Sigmoid colon (tissue), 7 donors: Measurements from ENCODE around the gene USHBP1. TPM values are rescaled to one million over a fixed set of nuclear protein-coding genes. Genes with fewer than 3 reads are reported as not detected.

Experiments
- DNase-seq: peaks from one replicate; pipeline ENCODE4 v3.0.0-alpha.2; 2019
- H3K27ac ChIP-seq, 4 donors: fragments of 200-600 bp; sonication (generic); one replicate each; pipeline ENCODE4 v1.5.1; 2016 to 2019; ENCODE audit warnings: mild to moderate bottlenecking in 1 of 4
- H3K27me3 ChIP-seq, 3 donors: fragments of 200-600 bp; sonication (generic); one replicate each; pipeline ENCODE4 v1.5.1; 2019; ENCODE audit warnings: mild to moderate bottlenecking in 1 of 3
- H3K36me3 ChIP-seq, 4 donors: fragments of 200-600 bp; sonication (generic); one replicate each; pipeline ENCODE4 v1.5.1; 2016 to 2019
- H3K4me1 ChIP-seq, 4 donors: fragments of 200-600 bp; sonication (generic); one replicate each; pipeline ENCODE4 v1.5.1; 2017 to 2019
- H3K4me3 ChIP-seq, 4 donors: fragments of 200-600 bp; sonication (generic); one replicate each; pipeline ENCODE4 v1.5.1; 2017 to 2019; ENCODE audit warnings: mild to moderate bottlenecking in 2 of 4, moderate library complexity in 1 of 4
- H3K9me3 ChIP-seq, 4 donors: fragments of 200-600 bp in 3 of 4; sonication (generic) in 3 of 4; one replicate each; pipeline versions ENCODE4 v1.5.1 to v1.6.1; 2013 to 2019
- EP300 ChIP-seq, 4 donors: sonication (generic); formaldehyde crosslinking; IDR thresholded peaks; one replicate each; pipeline ENCODE4 v1.6.1; 2017; ENCODE audit warnings: antibody characterized with exemption in 4 of 4
- POLR2A ChIP-seq, 2 donors: fragments of 450-650 bp; IDR thresholded peaks; one replicate each; pipeline ENCODE4 v1.6.1; 2016; ENCODE audit warnings: antibody characterized with exemption in 2 of 2, mild to moderate bottlenecking in 2 of 2, moderate library complexity in 2 of 2
- POLR2AphosphoS5 ChIP-seq, 4 donors: sonication (generic); formaldehyde crosslinking; IDR thresholded peaks; one replicate each; pipeline ENCODE4 v1.6.1; 2017; ENCODE audit warnings: antibody characterized with exemption in 4 of 4
- WGBS, 2 donors: extraction: QIAGEN DNeasy Blood & Tissue Kit; methylation state at CpG; one replicate each; pipeline ENCODE4 v1.1.7; 2013; 5-methylcytosine and 5-hydroxymethylcytosine counted together
- intact Hi-C: fragments of 100-400 bp; cut with DNase I; formaldehyde crosslinking; loops from one replicate; pipeline ENCODE4 v1.15.1; 2023
- polyA plus RNA-seq, 3 donors: library from polyadenylated mRNA; stranded (reverse); fragments of 200-250 nt; gene quantifications; one replicate each; pipeline ENCODE4 v1.2.3, GENCODE V29; 2013
- total RNA-seq, 4 donors: library from RNA; depleted of rRNA; stranded (reverse); fragments of >200 nt; gene quantifications; one replicate each; pipeline ENCODE4 v1.1.0, GENCODE V29; 2016
- TF ChIP-seq, protein P1 (sequence below), 4 experiments: fragments of 450-650 bp in 3 of 4; fragments of 200-600 bp in 1 of 4; IDR thresholded peaks; one replicate each; pipeline ENCODE4 v1.5.1; 2016 to 2019; ENCODE audit warnings: antibody characterized with exemption in 4 of 4, mild to moderate bottlenecking in 3 of 4, moderate library complexity in 2 of 4
- donor health status: healthy with polysubstance abuse.
- donor health status: Bipolar disorder and iron deficiency.
- donor health status: healthy.

Gene USHBP1
- total and polyA plus RNA-seq, 7 donors, result 0.23 to 18.6 (median 2.1) TPM

DNA sequence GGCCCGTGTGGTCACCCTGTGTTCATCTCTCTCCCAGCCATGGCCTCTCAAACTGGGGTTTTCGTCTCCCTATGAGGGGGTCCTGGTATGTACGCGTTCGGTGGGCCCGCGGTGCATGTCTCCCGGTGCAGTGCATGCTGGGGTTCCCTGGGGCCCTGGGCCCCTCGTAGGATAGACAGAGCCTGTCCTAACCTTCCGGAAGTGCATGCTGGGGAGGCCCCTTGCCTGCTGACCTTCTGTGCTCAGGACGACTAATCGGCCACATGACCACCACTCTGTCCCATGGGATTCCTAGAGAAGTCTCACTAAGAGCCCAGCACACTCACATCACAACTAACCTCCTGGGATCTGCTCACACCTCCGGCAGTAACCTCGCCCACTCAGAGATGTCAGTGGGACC is 54.2 kb downstream of the USHBP1 start:
- Histone ChIP-seq H3K4me3 (no peak overlapping the region), H3K36me3 (peaks cover 10 to 73% (median 36%) of the 10 kb centered on the region in 4 donors), H3K27ac (no peak overlapping the region), H3K27me3 (no peaks in the 10 kb centered on the region), H3K4me1 (peaks cover 0 to 8% (median 6%) of the 10 kb centered on the region in 4 donors), H3K9me3 (no peaks in the 10 kb centered on the region)
- 92 to 94% methylated on average over 14 of the region's 14 CpGs for WGBS, 2 donors
- intact Hi-C loops, result no loop called here
- no peak for DNase-seq
- TF ChIP-seq POLR2AphosphoS5 (IDR thresholded peaks at IDR 0.05) (no peak), POLR2A (IDR thresholded peaks at IDR 0.05) (no peak), EP300 (IDR thresholded peaks at IDR 0.05) (no peak)
- TF ChIP-seq, protein P1, sequence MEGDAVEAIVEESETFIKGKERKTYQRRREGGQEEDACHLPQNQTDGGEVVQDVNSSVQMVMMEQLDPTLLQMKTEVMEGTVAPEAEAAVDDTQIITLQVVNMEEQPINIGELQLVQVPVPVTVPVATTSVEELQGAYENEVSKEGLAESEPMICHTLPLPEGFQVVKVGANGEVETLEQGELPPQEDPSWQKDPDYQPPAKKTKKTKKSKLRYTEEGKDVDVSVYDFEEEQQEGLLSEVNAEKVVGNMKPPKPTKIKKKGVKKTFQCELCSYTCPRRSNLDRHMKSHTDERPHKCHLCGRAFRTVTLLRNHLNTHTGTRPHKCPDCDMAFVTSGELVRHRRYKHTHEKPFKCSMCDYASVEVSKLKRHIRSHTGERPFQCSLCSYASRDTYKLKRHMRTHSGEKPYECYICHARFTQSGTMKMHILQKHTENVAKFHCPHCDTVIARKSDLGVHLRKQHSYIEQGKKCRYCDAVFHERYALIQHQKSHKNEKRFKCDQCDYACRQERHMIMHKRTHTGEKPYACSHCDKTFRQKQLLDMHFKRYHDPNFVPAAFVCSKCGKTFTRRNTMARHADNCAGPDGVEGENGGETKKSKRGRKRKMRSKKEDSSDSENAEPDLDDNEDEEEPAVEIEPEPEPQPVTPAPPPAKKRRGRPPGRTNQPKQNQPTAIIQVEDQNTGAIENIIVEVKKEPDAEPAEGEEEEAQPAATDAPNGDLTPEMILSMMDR (IDR thresholded peaks at IDR 0.05), result no peak

DNA sequence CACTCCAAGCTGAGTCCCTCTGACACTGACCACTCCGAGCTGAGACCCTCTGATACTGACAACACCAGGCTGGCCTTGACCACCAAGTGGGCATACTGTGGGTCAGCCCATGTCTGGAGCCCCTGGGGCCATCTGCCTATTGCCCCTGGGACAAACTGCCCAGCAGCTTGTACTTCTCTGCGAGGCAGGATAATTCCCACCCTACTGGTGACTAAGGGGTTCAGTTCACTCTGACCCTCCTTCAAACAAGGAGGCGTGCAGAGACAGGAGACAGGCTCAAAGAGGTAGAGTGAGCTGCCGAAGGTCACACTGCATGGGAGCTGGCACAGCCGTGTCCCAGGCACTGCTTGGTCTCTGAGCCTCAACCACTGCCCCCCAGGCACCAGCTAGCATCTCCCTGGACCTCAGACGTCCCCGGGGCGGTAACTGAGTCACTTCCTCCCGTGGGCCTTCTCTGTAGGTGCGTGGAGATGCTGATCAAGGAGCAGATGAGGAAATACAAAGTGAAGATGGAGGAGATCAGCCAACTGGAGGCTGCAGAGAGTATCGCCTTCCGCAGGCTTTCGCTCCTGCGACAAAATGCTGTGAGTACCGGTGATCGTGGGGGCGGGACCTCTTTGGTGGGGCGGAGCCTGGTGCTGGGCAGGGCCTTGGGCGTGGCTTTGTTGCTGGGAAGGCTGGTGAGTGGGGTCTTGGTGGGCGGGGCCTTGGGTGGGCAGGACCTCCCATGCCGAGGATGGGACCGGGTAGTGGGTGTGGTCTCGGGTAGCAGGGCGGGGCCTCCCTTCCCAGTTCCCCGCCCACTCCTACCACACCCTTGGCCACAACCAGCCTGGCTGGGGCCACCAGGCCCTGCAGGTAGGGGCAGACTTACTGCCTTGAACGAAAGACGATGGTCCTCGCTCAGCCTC is 55.2 kb downstream of the USHBP1 start:
- 79 to 80% methylated on average over 28 of the region's 28 CpGs for WGBS, 2 donors
- H3K36me3 ChIP-seq, result peaks cover 10 to 78% (median 38%) of the 10 kb centered on the region in 4 donors
- intact Hi-C loops, result no loop called here
- H3K9me3 ChIP-seq, result no peaks in the 10 kb centered on the region
- DNase-seq, result no peak
- H3K4me1 ChIP-seq, result peaks cover 0 to 2% (median under 1%) of the 10 kb centered on the region in 4 donors
- H3K27me3 ChIP-seq, result no peaks in the 10 kb centered on the region
- TF ChIP-seq POLR2AphosphoS5 (IDR thresholded peaks at IDR 0.05), result no peak
- no peak for TF ChIP-seq EP300 (IDR thresholded peaks at IDR 0.05)
- TF ChIP-seq POLR2A (IDR thresholded peaks at IDR 0.05), result no peak
- TF ChIP-seq, protein P1 (IDR thresholded peaks at IDR 0.05), result no peak
- H3K27ac ChIP-seq, result no peak overlapping the region
- no peak overlapping the region for H3K4me3 ChIP-seq

DNA sequence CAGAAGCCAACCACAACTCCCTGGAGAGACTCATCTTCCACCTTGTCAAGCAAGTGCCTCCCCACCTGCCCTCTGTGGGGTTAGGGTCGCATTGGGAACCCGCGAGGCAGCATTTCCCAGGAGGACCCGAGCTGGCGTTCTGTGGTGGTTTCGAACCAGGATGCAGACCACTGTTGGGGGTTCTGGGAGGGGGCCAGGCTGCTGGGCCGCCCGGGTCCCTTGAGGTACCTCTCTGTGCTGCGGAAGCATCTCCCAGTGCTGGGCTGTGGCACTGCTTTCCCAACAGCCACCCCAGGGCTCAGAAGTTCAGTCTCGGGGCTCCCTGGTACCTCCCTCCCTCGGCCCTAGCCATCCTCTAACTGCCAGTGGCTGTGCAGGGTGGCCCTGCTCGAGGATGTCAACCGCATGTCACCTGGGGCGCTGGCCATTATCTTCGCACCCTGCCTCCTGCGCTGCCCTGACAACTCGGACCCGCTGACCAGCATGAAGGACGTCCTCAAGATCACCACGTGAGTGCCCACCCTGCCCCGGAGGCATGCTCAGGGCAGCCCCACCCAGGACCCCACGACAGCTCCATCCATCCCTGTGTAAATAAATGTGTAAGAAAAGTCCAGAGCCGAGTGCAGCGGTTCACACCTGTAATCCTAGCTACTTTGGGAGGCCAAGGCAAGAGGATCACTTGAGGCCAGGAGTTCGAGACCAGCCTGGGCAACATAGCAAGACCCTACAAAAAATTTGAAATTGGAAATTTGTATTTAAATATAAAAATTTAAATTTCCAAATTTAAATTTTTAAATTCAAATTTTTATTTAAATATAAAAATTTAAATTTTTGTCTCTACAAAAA is 57.6 kb downstream of the USHBP1 start:
- 93 to 94% methylated on average over 25 of the region's 25 CpGs for WGBS, 2 donors
- intact Hi-C loops, result no loop called here
- TF ChIP-seq, protein P1 (IDR thresholded peaks at IDR 0.05), result no peak
- TF ChIP-seq POLR2AphosphoS5 (IDR thresholded peaks at IDR 0.05) (no peak), POLR2A (IDR thresholded peaks at IDR 0.05) (no peak), EP300 (IDR thresholded peaks at IDR 0.05) (no peak)
- DNase-seq, result no peak
- no peak overlapping the region for H3K4me3 ChIP-seq
- H3K4me1 ChIP-seq, result no peaks in the 10 kb centered on the region
- H3K27me3 ChIP-seq, result no peaks in the 10 kb centered on the region
- peaks cover 17 to 89% (median 46%) of the 10 kb centered on the region in 4 donors for H3K36me3 ChIP-seq
- H3K27ac ChIP-seq, result no peak overlapping the region
- no peaks in the 10 kb centered on the region for H3K9me3 ChIP-seq

DNA sequence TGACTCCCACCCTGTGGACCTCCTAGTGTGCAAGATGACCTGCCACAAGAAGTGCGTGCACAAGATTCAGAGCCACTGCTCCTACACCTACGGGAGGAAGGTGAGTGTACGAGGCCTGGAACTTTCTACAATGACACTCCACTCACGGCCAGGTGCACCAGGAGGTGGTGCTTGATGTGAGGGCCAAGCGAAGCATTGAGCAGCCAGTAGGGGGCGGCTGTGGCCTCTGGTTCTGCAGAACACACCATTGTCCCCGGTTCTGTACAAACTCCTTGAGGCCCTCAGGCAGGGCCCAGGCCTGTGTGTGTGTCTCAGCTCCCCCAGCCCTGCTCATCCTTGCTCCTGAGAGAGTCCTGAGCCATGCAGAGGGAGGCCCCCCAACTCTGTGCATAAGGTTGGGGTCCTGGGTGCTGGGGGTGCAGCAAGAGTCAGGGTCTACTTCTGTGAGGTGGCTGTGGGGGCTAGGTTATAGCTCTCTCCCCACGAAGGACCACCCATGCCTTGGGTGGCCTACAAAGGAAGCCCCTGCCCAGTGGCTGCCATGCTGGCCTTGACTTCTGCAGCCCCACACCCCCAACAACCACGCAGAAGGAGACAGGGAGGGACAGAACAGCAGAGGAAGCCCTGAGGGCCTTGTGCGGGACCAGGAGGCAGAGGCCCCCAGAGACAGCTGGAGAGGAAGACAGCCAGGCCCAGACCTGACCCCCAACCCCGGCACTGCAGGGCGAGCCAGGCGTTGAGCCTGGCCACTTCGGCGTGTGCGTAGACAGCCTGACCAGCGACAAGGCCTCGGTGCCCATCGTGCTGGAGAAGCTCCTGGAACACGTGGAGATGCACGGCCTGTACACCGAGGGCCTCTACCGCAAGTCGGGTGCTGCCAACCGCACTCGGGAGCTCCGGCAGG is 59.1 kb downstream of the USHBP1 start:
- Histone ChIP-seq H3K4me3 (no peak overlapping the region), H3K27me3 (no peaks in the 10 kb centered on the region), H3K36me3 (peaks cover 30 to 89% (median 50%) of the 10 kb centered on the region in 4 donors), H3K4me1 (no peaks in the 10 kb centered on the region), H3K27ac (no peak overlapping the region), H3K9me3 (no peaks in the 10 kb centered on the region)
- peak; percentile 78 for DNase-seq
- 76 to 81% methylated on average over 27 of the region's 27 CpGs for WGBS, 2 donors
- intact Hi-C loops, result loop anchor here (1.0 kb wide), 1 partner anchor 77 kb away; no protein-coding TSS in a partner anchor
- TF ChIP-seq EP300 (IDR thresholded peaks at IDR 0.05), result no peak
- no peak for TF ChIP-seq POLR2A (IDR thresholded peaks at IDR 0.05)
- TF ChIP-seq, protein P1 (IDR thresholded peaks at IDR 0.05), result peak; percentile 46 to 71 (median 60)
